Medulla oblongata (tissue), 1 donor: Measurements from ENCODE around the gene MORN5.
"Not testable (repeated sequence)": the region's sequence is repeated elsewhere in the genome, so short reads cannot be mapped to it uniquely, and the experiment has no call there.

ENCODE experiments used
- DNase-seq: peaks from one replicate; pipeline ENCODE4 v3.0.0-alpha.2; 2015; ENCODE audit errors: extremely low spot score

Gene MORN5

GRCh38 chr9:122159026-122159924, at the start of gene MORN5, which contains the start of gene NDUFA8:
MORN5 (plus strand) TSS chr9:122159908; CDS start chr9:122159973, 65 bp downstream.
NDUFA8 (minus strand) TSS chr9:122159779; CDS start chr9:122159677, 102 bp downstream.
- DNase-seq, result peak; percentile 94

GRCh38 chr9:122110100-122110833, 49.4 kb upstream of the MORN5 start:
- DNase-seq, result no peak

- no peak for DNase-seq
These were observed 48.2 kb upstream of the MORN5 start for GRCh38 chr9:122111413-122112085.

- DNase-seq, result no peak
These were observed 47.5 kb upstream of the MORN5 start for GRCh38 chr9:122112238-122112637.

GRCh38 chr9:122113574-122113973, 46.1 kb upstream of the MORN5 start:
- no peak for DNase-seq

GRCh38 chr9:122115176-122116035, 44.3 kb upstream of the MORN5 start:
- no peak for DNase-seq

GRCh38 chr9:122116040-122116439, 43.7 kb upstream of the MORN5 start:
- DNase-seq, result no peak

- no peak for DNase-seq
These were observed 43.1 kb upstream of the MORN5 start for GRCh38 chr9:122116448-122117173.

- DNase-seq, result not testable (repeated sequence)
These were observed 42.5 kb upstream of the MORN5 start for GRCh38 chr9:122117241-122117640.

- no peak for DNase-seq
These were observed 41.2 kb upstream of the MORN5 start for GRCh38 chr9:122118343-122119165.

- DNase-seq, result no peak
These were observed 40.6 kb upstream of the MORN5 start for GRCh38 chr9:122119166-122119521.

- no peak for DNase-seq
These were observed 40.0 kb upstream of the MORN5 start for GRCh38 chr9:122119721-122120120.

- DNase-seq, result no peak
These were observed 39.2 kb upstream of the MORN5 start for GRCh38 chr9:122120316-122121071.

GRCh38 chr9:122121391-122121790, 38.3 kb upstream of the MORN5 start:
- DNase-seq, result no peak

GRCh38 chr9:122121931-122122330, 37.8 kb upstream of the MORN5 start:
- no peak for DNase-seq

- no peak for DNase-seq
These were observed 37.2 kb upstream of the MORN5 start for GRCh38 chr9:122122468-122122867.

GRCh38 chr9:122122903-122123632, 36.6 kb upstream of the MORN5 start:
- peak; percentile 83 for DNase-seq

- no peak for DNase-seq
These were observed 35.7 kb upstream of the MORN5 start for GRCh38 chr9:122124048-122124447.
